Thymus (tissue), 11 donors: ENCODE data around the gene TSPYL6. TPM values are rescaled to one million over a fixed set of nuclear protein-coding genes. Genes with fewer than 3 reads are reported as not detected.
"Not testable (repeated sequence)": the region's sequence is repeated elsewhere in the genome, so short reads cannot be mapped to it uniquely, and the experiment has no call there.

Experiments used
- DNase-seq, 9 donors: peaks; one replicate each; pipeline ENCODE4 v3.0.0-alpha.2; 2013; ENCODE audit warnings: low spot score in 9 of 9, low read depth in 6 of 9, missing footprints in 1 of 9
- H3K27ac ChIP-seq, 2 donors: one replicate each; pipeline ENCODE4 v1.5.1; 2013; ENCODE audit warnings: control low read depth in 1 of 2, low read depth in 1 of 2, low read length in 1 of 2, mild to moderate bottlenecking in 1 of 2, moderate library complexity in 1 of 2
- H3K27me3 ChIP-seq, 2 donors: one replicate each; pipeline ENCODE4 v1.5.1; 2013; ENCODE audit warnings: low read length in 1 of 2; ENCODE audit not compliant: control insufficient read depth in 2 of 2, insufficient read depth in 1 of 2
- H3K36me3 ChIP-seq, 2 donors: one replicate each; pipeline ENCODE4 v1.5.1; 2013; ENCODE audit warnings: low read length in 1 of 2, mild to moderate bottlenecking in 1 of 2, moderate library complexity in 1 of 2; ENCODE audit not compliant: control insufficient read depth in 2 of 2, insufficient read depth in 2 of 2
- H3K4me1 ChIP-seq, 2 donors: one replicate each; pipeline ENCODE4 v1.5.1; 2013; ENCODE audit warnings: low read length in 2 of 2; ENCODE audit not compliant: control insufficient read depth in 2 of 2, insufficient read depth in 2 of 2
- H3K4me3 ChIP-seq, 2 donors: one replicate each; pipeline ENCODE4 v1.5.1; 2013; ENCODE audit warnings: low read length in 2 of 2, control low read depth in 1 of 2, mild to moderate bottlenecking in 1 of 2
- H3K9me3 ChIP-seq, 2 donors: one replicate each; pipeline ENCODE4 v1.5.1; 2013; ENCODE audit warnings: low read length in 1 of 2, mild to moderate bottlenecking in 1 of 2; ENCODE audit not compliant: control insufficient read depth in 2 of 2, insufficient read depth in 1 of 2
- WGBS: extraction: QIAGEN DNeasy Blood & Tissue Kit; methylation state at CpG from one replicate; pipeline ENCODE4 v1.1.7; 2013; 5-methylcytosine and 5-hydroxymethylcytosine counted together
- polyA plus RNA-seq: library from polyadenylated mRNA; stranded (reverse); fragments of 200-250 nt; gene quantifications from one replicate; pipeline ENCODE4 v1.2.3, GENCODE V29; 2013
- total RNA-seq: library from RNA; stranded (reverse); fragments of 120-200 nt; gene quantifications from one replicate; pipeline ENCODE4 v1.2.4, GENCODE V29; 2013
- donor health status: healthy.

The TSPYL6 gene
- total and polyA plus RNA-seq, 2 donors = 0.02 TPM; not detected in 1

DNA sequence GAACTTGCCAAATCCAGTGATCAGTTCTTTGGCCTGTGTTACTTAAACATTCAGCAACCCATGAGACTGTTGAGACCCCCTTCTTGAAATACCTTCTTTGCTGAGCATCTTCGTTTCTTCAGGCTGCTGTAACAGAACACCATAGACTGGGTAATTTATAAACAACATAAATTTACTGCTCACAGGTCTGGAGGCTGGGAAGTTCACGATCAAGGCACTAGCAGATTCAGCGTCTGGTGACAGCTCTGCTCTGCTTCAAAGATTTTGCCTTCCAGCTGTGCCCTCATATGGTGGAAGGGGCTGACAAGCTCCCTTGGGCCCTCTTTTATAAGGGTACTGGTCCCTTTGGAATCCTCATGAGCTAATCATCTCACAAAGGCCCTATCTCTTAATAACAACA, 28.8 kb upstream of the TSPYL6 start:
- Histone ChIP-seq H3K9me3 (no peaks in the 10 kb centered on the region), H3K27ac (no peak overlapping the region), H3K4me3 (no peak overlapping the region), H3K36me3 (no peaks in the 10 kb centered on the region), H3K4me1 (no peaks in the 10 kb centered on the region), H3K27me3 (no peaks in the 10 kb centered on the region)
- 98% methylated on average over 3 of the region's 3 CpGs for WGBS
- no peak for DNase-seq

DNA sequence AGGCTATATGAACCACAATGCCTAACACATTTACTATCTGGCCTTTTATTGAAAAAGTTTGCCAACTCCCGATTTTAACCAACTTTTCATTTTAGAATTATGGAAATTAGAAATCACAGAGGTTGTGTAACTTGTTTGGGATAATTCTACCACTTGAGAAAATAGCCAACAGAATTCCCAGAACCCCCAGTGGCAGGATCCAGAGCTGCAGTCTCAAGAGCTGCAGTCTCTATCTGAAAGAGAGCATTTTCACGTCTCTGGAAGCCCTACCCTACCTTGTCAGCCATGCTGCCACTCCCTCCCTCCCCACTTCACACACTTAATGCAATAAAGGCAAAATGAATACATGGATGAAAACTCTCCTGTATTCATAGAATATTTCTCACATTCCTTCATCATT, 23.4 kb upstream of the TSPYL6 start:
- 73% methylated on average over 2 of the region's 2 CpGs for WGBS
- Histone ChIP-seq H3K4me1 (no peaks in the 10 kb centered on the region), H3K4me3 (no peak overlapping the region), H3K9me3 (no peaks in the 10 kb centered on the region), H3K36me3 (no peaks in the 10 kb centered on the region), H3K27me3 (no peaks in the 10 kb centered on the region), H3K27ac (no peak overlapping the region)
- DNase-seq = no peak

DNA sequence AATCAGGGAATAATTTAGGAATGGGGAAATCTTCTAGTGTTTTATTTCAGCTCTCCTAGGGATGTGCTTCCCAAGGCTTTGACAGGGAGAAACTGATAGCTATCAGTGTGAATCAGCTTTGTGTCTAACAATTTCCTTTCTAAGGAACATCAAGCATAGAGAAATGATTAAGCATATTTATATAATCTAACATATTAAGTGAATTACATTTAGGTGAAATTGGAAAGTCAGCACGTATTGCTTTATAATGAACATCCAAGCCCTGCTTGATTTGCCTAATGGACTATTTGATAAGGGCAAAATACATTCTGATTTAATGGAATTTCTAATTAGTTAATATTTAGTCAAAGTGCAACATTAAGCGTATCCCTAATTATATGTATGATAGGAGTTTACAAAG, 19.5 kb upstream of the TSPYL6 start:
- DNase-seq = no peak
- Histone ChIP-seq H3K36me3 (no peaks in the 10 kb centered on the region), H3K4me1 (no peaks in the 10 kb centered on the region), H3K27me3 (no peaks in the 10 kb centered on the region), H3K9me3 (no peaks in the 10 kb centered on the region), H3K27ac (no peak overlapping the region), H3K4me3 (no peak overlapping the region)
- 72% methylated on average over 2 of the region's 2 CpGs for WGBS

DNA sequence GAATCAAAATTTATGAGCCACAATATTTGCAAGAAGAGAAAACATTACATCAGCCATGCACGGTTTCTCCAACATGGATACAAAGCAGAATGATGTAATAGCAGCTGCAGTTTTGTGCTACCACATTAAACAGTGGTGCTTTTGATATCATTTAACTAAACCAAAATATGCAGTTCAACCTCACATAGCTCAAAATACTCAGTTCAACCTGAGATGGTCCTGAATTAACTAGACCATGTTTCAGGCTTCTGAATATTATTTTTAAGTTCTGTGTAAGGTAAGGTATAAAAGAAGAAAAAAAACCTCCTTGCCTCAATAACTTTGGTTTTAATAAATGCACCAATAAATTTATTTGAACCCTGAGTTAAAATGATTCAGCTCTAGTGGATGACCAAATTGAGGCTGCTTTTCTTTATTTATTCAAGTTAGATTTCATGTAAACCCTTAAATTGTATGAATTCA, 18.8 kb upstream of the TSPYL6 start:
- 50% methylated on average over 1 of the region's 1 CpG for WGBS
- H3K4me1 ChIP-seq = no peaks in the 10 kb centered on the region

DNA sequence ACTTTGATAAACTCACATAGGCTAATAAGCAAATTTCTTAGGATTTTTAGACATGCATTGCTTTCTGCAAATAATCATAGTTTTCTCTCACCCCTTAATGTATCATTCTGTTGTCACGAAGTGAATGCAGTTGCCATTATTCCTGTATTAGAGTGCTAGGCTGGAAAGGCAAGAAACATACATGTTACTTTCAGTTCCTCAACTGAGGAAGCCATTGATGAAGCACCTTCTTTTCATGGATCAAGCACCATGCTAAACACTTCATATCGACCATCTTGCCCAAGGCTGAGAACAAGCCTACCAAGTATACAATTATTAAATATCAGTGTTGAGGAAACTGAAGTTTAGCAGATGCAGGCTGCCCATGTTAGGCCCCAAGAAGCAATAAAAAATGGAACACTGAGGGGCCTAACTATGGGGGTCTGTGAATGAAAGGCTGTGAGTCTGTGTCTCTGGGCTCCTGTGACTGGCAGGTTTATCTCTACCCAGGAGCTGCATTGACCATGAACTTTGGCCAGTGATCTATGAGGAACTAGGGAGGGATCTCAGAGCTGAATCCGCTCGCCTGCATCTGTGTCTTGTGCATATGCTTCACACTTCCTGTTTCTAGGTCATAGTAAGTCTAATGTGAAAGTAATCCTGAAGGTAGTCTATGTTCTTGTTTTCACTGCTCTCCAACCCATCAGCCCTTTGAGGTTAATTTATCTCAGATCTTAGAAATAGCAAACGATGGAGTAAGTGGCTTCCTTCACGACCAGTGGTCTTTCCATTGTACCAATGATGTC, 16.0 kb upstream of the TSPYL6 start:
- WGBS = 92% methylated on average over 6 of the region's 6 CpGs
- no peak overlapping the region for H3K27ac ChIP-seq
- H3K4me3 ChIP-seq = no peak overlapping the region
- H3K9me3 ChIP-seq = no peaks in the 10 kb centered on the region
- H3K27me3 ChIP-seq = no peaks in the 10 kb centered on the region
- DNase-seq = peak in 2 of 9 donors; percentile 18 to 25
- H3K36me3 ChIP-seq = no peaks in the 10 kb centered on the region
- H3K4me1 ChIP-seq = no peaks in the 10 kb centered on the region

More for the DNA sequence above, 18.8 kb upstream of the TSPYL6 start:
- H3K4me3 ChIP-seq = no peak overlapping the region
- no peak overlapping the region for H3K27ac ChIP-seq
- no peaks in the 10 kb centered on the region for H3K36me3 ChIP-seq
- no peaks in the 10 kb centered on the region for H3K27me3 ChIP-seq
- DNase-seq = peak in 1 of 9 donors; percentile 5
- no peaks in the 10 kb centered on the region for H3K9me3 ChIP-seq

DNA sequence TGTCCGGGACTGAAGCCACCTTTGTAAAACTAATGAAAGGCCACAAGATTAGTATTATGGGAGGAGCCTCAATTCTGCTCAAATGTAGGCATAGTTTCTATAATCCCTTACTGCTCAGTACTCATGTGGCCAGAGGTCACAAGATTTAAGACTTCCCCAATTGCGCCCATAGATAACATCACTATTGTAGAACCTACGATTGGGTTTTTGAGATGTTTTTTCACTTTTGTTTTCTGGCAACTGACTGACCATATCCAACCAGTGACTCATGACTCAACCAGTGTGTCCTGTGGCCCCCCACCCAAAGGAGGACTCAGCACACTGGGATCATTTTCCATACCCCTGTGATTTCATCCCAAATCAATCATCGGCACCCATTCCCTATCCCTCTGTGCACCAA, 15.2 kb upstream of the TSPYL6 start:
- no peaks in the 10 kb centered on the region for H3K27me3 ChIP-seq
- no peak overlapping the region for H3K4me3 ChIP-seq
- no peaks in the 10 kb centered on the region for H3K36me3 ChIP-seq
- no peaks in the 10 kb centered on the region for H3K4me1 ChIP-seq
- DNase-seq = no peak
- H3K9me3 ChIP-seq = no peaks in the 10 kb centered on the region
- 99% methylated on average over 4 of the region's 4 CpGs for WGBS
- H3K27ac ChIP-seq = no peak overlapping the region

DNA sequence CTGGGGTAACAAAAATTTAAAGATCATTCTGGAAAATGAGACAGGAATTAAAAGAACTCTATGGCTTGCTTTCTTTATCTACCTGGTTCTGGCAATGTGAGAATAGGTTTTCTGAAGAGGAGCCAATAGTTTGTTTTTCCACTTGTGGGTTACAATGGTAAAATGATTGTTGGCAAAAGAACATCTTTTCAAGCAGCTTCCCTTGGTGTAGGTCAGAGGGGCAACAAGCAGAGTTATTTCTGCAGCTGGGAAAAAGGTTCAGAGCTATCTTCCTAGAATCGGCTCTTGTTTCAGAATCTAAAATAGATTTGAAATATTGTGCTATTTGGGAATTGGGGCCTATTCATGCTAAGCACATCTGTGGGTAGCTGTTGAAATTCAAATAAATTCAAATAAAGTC, 11.5 kb upstream of the TSPYL6 start:
- no peak overlapping the region for H3K27ac ChIP-seq
- no peaks in the 10 kb centered on the region for H3K9me3 ChIP-seq
- H3K36me3 ChIP-seq = no peaks in the 10 kb centered on the region
- no peak for DNase-seq
- H3K4me1 ChIP-seq = no peaks in the 10 kb centered on the region
- WGBS = 98% methylated on average over 1 of the region's 1 CpG
- H3K4me3 ChIP-seq = no peak overlapping the region
- no peaks in the 10 kb centered on the region for H3K27me3 ChIP-seq

DNA sequence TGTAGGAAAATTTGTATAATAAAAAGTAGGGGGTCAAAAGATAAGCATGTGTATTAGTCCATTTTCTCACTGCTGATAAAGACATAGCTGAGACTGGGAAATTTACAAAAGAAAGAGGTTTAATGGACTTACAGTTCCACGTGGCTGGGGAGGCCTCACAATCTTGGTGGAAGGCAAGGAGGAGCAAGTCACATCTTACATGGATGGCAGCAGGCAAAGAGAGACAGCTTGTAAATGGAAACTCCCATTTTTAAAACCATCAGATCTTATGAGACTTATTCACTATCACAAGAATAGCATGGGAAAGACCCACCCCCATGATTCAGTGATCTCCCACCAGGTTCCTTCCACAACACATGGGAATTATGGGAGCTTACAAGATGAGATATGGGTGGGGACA, 9.1 kb upstream of the TSPYL6 start:
- not testable (repeated sequence) for H3K36me3 ChIP-seq, DNase-seq, H3K4me3 ChIP-seq, H3K4me1 ChIP-seq, H3K27me3 ChIP-seq, H3K27ac ChIP-seq, H3K9me3 ChIP-seq
- WGBS = 89% methylated on average over 1 of the region's 1 CpG

DNA sequence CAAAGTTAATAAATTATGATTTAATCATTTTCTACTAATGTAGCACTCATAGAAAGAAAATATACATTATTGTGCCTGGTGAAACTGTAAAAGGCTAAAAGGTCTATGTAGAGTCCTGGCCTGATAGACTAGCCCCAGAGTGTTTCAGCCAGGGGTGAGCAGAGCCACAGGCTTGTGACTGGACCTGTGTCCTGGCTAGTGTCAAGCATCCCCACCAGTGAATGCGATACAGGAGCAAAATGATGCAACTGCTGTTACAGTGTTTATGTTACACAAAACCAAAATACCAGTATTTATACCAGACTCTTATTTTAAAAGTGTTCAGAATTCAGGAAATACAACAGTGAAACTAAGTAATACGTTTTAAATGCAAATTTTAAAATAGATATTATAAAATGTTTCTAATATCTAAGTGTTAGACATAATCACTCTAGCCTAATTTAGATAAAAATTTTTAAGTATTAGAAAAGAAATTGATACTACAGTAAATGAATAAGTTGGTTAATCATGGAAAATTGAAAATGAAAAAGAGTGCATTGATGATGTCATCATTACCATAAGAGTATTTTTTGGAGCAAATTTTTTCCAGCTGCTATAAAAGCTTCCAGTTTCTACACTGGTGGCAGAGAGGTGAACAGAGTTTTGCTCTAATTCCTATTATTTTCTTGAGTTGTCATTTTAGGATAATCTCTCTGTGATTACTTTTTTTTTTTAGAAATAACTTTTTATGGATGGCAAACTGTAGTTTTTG, 6.2 kb upstream of the TSPYL6 start:
- Histone ChIP-seq H3K27ac (no peak overlapping the region), H3K27me3 (no peaks in the 10 kb centered on the region), H3K4me1 (no peaks in the 10 kb centered on the region), H3K9me3 (no peaks in the 10 kb centered on the region), H3K4me3 (no peak overlapping the region), H3K36me3 (no peaks in the 10 kb centered on the region)
- DNase-seq = no peak
- 95% methylated on average over 2 of the region's 2 CpGs for WGBS
